Mesothelial cell of epicardium (in vitro differentiated cells): ENCODE measurements around the gene HLA-DPA1. TPM values are rescaled to one million over a fixed set of nuclear protein-coding genes. Genes with fewer than 3 reads are reported as not detected.

Experiments used
- DNase-seq, 2 experiments: peaks; one replicate each; pipeline ENCODE4 v3.0.0; 2021; ENCODE audit warnings: low spot score in 2 of 2; ENCODE audit not compliant: unreplicated experiment in 2 of 2
- H3K27ac Mint-ChIP-seq: 2 replicates; pipeline ENCODE4 v1.8.0; 2021; ENCODE audit warnings: mixed read lengths
- H3K27me3 Mint-ChIP-seq: 2 replicates; pipeline ENCODE4 v1.8.0; 2021; ENCODE audit warnings: low read depth, mixed read lengths
- H3K36me3 Mint-ChIP-seq: 2 replicates; pipeline ENCODE4 v1.8.0; 2021; ENCODE audit warnings: mixed read lengths
- H3K4me1 Mint-ChIP-seq: 2 replicates; pipeline ENCODE4 v1.8.0; 2021; ENCODE audit warnings: mixed read lengths
- H3K4me3 Mint-ChIP-seq: 2 replicates; pipeline ENCODE4 v1.8.0; 2021; ENCODE audit warnings: mild to moderate bottlenecking, moderate library complexity, mixed read lengths
- H3K9me3 Mint-ChIP-seq: 2 replicates; pipeline ENCODE4 v1.8.0; 2021; ENCODE audit warnings: mixed read lengths
- CTCF ChIP-seq: fragments of 200-600 bp; sonication (generic); IDR thresholded peaks from one replicate; pipeline ENCODE4 v1.5.0; 2021; ENCODE audit warnings: antibody characterized with exemption; ENCODE audit not compliant: unreplicated experiment
- total RNA-seq: library from RNA; stranded (reverse); gene quantifications from 3 replicates; pipeline ENCODE4 v1.2.1, GENCODE V29; 2021

The HLA-DPA1 gene
- total RNA-seq, 1 donor from 2014 or later = 2.2 TPM

GRCh38 chr6:33108307-33108706, 34.9 kb upstream of the HLA-DPA1 start:
- Mint-ChIP-seq H3K36me3 (no peaks in the 10 kb centered on the region), H3K4me1 (no peaks in the 10 kb centered on the region), H3K4me3 (no peak overlapping the region), H3K9me3 (no peaks in the 10 kb centered on the region), H3K27ac (no peak overlapping the region), H3K27me3 (peaks cover 87% of the 10 kb centered on the region)
- TF ChIP-seq CTCF = no peak
- no peak for DNase-seq

GRCh38 chr6:33107641-33108040, 34.2 kb upstream of the HLA-DPA1 start:
- no peaks in the 10 kb centered on the region for H3K9me3 Mint-ChIP-seq
- no peak for DNase-seq
- no peaks in the 10 kb centered on the region for H3K4me1 Mint-ChIP-seq
- H3K4me3 Mint-ChIP-seq = no peak overlapping the region
- H3K27ac Mint-ChIP-seq = no peak overlapping the region
- no peaks in the 10 kb centered on the region for H3K36me3 Mint-ChIP-seq
- H3K27me3 Mint-ChIP-seq = peaks cover 82% of the 10 kb centered on the region
- TF ChIP-seq CTCF = no peak

GRCh38 chr6:33105916-33106871, 32.7 kb upstream of the HLA-DPA1 start:
- DNase-seq = no peak
- no peaks in the 10 kb centered on the region for H3K4me1 Mint-ChIP-seq
- no peak overlapping the region for H3K4me3 Mint-ChIP-seq
- H3K27ac Mint-ChIP-seq = no peak overlapping the region
- peaks cover 12% of the 10 kb centered on the region for H3K9me3 Mint-ChIP-seq
- no peaks in the 10 kb centered on the region for H3K36me3 Mint-ChIP-seq
- H3K27me3 Mint-ChIP-seq = peaks cover 69% of the 10 kb centered on the region
- TF ChIP-seq CTCF = no peak

- Mint-ChIP-seq H3K9me3 (peaks cover 19% of the 10 kb centered on the region), H3K36me3 (no peaks in the 10 kb centered on the region), H3K27me3 (peaks cover 61% of the 10 kb centered on the region), H3K4me1 (no peaks in the 10 kb centered on the region), H3K4me3 (no peak overlapping the region), H3K27ac (no peak overlapping the region)
- DNase-seq = no peak
- no peak for TF ChIP-seq CTCF
Observed at GRCh38 chr6:33105386-33105785, 31.9 kb upstream of the HLA-DPA1 start.

GRCh38 chr6:33104887-33105286, 31.4 kb upstream of the HLA-DPA1 start:
- peaks cover 24% of the 10 kb centered on the region for H3K9me3 Mint-ChIP-seq
- no peak overlapping the region for H3K4me3 Mint-ChIP-seq
- TF ChIP-seq CTCF = no peak
- no peak overlapping the region for H3K27ac Mint-ChIP-seq
- no peaks in the 10 kb centered on the region for H3K4me1 Mint-ChIP-seq
- peaks cover 56% of the 10 kb centered on the region for H3K27me3 Mint-ChIP-seq
- no peaks in the 10 kb centered on the region for H3K36me3 Mint-ChIP-seq
- DNase-seq = no peak
